GM19438 (cell line): ENCODE data around the gene KRT78.
"Not testable (repeated sequence)": the region's sequence is repeated elsewhere in the genome, so short reads cannot be mapped to it uniquely, and the experiment has no call there.

Experiments
- ATAC-seq: cut with Tn5 transposase; IDR thresholded peaks from one replicate; pipeline ENCODE4 v1.9.1; 2021; ENCODE audit warnings: low read depth; ENCODE audit not compliant: unreplicated experiment

Gene KRT78

GRCh38 chr12:52872644-52873389 is 24.0 kb upstream of the KRT78 start:
- no peak for ATAC-seq

- ATAC-seq: no peak
These were observed 22.7 kb upstream of the KRT78 start for GRCh38 chr12:52871291-52872039.

DNA sequence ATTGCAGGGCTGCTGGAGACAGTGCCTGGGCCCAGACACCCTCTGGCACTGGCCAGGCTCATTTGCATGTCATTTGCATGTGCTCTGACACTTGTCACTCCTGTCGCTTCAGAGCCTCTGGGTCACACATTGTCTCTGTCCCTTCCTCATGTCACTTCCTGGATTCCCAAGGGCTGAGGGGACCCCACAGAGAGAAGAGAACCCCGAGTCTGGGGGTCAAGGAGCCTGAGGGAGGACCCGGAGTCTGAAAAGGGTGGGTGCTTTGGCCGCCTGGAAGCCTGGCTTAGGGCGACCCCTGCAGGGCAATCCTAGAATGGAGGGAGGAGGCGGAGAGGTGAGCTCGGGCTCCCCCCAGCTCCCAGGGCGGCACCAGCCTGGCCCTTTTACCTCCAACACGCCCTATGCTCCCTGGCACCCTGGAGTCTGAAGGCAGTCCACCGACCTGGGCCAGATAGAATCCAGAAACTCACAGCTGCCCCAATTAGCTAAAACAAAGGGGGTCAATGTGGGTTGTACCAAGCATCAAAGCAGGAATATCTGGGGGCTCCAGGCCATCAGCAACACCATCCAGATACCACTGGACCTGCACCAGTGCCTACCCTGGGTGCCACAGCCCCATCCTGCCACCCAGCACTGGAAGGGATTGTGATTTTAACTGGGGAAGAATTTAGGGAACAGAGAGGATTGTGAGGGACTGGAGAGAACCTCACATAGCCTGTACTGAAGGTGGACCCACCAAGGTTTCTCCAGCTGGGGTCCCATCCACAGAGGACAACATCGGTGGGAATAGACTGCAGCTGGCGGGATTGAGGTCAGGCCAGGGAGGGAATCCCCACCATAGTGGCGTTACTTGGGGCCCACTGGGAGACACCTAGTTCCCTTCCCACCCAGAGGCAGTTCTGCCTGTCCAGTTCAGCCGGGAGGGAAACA is 21.8 kb upstream of the KRT78 start:
- ATAC-seq: peak; percentile 49

DNA sequence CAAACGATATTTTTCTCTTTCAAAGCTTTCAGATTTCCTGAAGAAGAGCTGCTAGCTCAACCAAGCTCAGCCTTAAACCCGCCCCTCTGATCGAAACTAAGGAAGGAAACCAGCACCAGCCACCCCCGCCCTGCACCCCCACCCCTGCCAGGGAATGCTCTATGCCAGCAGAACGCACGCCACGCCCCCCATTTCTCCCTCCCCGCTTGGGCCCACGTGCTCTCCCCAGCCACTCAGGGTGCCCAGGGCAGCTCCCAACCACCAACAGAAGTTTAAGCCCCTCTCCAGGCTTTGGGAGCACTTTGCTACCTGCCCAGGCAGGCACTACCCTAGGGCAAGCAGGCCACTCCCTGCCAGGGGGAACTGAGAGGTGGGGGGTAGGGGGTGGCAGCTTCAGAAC is 18.8 kb upstream of the KRT78 start:
- no peak for ATAC-seq

GRCh38 chr12:52867152-52867551 is 18.4 kb upstream of the KRT78 start:
- ATAC-seq: no peak

DNA sequence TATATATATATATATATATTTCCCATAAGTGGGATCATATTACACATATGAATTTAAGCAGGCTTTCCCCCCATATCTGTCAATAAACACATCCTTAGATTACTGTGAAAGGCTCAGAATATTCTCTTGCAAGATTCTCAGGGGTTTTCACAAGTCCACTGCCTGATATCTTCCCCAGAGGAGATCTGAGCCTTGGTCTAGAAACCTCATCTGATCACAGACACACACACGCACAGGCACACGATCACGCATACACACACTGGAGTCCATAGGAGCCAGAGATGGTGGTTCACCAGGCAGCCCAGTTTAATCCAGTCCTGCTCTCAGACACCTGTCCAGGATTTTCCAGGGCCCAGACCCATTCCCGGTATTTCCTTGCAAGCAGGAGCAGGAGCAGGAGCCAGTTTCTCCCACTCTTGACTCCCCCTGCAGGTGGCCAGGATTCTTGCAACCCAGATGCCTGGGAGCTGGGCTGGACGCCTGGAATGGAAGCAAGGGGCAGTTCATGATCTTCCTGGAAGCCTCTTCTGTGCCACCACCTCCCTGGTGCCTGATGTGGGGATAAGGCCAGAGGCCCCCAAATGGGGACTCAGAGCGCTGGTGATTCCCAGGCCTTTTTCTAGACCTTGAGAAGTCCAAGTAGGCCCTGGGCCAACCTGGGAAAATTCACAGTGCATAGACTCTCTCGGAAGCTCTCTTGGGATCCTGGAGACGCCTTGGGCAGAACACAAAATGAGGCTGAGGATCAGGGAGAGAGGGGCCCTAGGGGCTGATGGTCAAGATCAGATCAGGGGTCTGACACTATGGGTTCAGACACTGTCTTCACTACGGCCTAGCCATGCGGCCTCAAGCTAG is 16.5 kb upstream of the KRT78 start:
- no peak for ATAC-seq

GRCh38 chr12:52862023-52862422 is 13.2 kb upstream of the KRT78 start:
- no peak for ATAC-seq

- ATAC-seq: no peak
These were observed 12.7 kb upstream of the KRT78 start for GRCh38 chr12:52861511-52861910.

- ATAC-seq: no peak
These were observed 11.5 kb upstream of the KRT78 start for GRCh38 chr12:52860102-52860823.

DNA sequence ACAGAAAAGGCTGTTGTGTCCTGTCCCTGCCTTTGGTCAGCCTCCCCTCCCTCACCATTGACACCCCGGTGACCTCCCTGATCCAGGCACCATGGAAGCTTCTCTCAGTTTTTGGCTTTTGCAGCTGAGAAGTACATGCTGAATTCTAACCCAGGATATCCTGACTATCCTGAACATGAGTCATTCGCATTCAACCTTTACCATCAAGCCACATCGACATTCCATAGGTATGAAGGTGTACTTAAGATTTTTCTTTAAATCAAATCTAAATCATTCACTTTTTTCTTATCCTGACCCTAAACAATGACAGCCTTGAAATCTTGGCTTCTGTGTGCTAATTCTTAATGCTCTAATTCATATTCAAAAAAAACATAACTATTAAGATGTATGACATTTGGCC is 8.7 kb upstream of the KRT78 start:
- ATAC-seq: no peak

DNA sequence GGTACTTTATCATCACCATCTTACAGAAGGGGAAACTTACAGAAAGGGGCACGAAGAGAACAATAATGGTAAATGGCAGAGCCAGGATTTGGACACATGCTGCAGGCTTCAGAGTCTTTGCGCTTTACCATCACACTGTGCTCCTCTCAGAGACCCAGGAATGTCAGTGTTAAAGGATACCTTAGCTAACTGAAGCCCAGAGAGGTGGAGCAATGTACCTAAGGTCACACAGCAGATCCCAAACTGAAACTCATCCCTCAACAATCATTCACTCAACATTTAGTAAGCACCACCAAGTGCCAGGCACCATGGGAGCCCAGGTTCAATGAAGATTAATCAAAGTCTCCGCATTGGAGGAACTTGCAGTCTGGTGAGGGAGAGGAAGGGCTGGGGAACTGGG is 8.0 kb upstream of the KRT78 start:
- ATAC-seq: no peak

DNA sequence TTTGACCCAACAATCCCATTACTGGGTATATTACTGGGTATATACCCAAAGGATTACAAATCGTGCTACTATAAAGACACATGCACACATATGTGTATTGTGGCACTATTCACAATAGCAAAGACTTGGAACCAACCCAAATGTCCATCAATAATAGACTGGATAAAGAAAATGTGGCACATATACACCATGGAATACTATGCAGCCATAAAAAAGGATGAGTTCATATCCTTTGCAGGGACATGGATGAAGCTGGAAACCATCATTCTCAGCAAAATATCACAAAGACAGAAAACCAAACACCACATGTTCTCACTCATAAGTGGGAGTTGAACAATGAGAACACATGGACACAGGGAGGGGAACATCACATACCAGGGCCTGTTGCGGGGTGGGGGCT is 7.3 kb upstream of the KRT78 start:
- not testable (repeated sequence) for ATAC-seq

DNA sequence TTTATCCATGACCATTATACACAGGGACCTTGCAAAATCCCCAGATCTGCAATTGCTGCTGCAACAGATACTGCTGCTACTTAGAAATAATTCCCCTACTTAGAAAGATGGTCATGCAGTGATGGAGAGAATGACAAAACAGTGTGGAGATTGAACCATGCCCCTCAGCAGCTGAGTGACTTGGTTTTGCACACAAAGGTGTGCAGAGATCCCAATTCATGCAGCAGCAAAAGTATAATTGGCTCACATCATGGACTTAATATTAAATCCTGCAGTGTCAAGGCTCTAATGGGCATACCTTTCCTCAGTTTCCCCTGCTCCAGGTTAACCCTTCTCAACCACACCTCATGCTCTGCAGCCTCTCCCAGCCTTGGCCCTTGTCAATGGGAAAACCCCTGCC is 3.0 kb upstream of the KRT78 start:
- ATAC-seq: no peak

DNA sequence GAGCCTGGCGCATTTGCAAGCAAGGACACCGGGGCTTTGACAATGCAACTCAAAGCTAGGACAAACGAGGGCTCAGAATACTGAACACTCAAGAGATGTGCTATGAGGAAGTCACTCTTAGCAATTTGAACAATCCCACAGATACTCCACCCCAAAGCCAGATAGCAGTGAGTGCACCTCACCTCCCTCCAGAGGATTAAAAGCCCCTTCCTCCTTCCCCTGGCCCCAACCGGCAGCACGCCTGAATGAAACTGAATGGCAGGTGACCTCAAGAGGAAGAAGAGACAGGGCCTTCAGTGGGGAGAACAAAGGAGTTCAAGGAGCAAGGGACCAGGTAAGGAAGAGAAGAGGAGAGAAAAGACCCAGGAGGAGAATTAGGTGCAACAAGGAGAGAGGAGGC is 1.9 kb upstream of the KRT78 start:
- no peak for ATAC-seq

- no peak for ATAC-seq
These were observed 717 bp upstream of the KRT78 start for GRCh38 chr12:52849511-52849910.

DNA sequence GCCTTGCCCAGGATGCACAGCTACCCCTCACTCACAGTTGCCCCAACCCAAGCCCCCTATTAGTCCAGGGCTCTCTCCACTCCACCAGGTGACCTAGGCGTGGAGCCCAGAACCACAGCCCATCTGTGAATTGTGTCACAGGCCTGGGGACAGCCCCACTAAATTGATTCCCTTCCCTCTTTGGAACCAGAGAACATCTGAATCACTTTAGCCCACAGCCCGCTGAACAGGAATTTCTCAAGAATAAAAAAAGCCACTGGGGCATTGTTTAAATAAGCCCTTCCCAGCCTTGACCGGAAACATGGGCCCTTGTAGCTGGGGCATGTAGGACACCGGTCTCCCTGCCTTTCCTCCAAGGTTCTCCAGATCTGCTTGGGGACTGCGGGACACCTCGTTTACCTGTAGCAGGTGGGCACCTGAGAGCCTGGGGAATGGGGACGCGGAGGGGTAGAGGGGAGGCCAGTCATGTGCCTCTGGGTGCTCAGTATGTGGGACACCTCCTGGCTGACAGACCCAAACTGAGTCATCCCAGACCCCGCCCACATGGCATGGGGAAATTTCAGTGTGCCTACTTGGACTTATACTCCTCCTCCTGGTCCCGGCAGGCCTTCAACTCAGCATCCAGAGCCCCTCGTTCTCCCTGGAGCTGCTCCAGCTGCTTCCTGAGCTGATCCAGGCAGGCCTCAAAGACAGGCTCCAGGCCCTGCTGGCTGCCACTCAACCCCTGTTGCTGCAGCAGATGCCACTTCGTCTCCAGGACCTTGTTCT is 1.3 kb downstream of the KRT78 start:
- ATAC-seq: no peak

DNA sequence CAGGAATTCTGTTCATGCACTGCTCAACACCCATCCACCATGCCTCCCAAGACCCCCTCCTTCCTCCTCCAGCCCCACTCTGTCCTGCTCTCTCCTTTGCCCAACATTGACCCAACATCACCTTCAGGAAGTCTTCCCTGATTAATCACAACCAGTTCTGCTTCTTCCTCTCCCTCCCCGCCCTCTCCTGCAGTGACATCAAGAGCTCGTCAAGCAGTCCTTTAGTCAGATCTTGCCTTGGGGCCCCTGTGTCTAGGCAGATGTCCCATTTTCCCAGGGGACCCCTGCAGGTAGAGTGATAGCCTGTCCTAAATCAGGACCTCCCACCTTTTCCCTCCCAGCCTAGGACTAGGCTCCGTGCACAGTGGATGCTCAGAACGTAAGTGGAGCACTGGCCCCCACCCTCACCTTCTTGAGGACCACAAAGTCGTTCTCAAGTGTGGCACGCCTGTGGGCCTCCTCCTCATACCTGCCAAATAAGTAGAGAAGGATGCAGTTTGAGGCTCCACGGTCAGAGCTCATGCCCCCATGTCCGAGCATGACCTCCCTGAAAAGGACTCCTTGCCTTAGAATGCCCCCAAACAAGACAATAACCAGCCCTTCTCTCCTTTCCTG is 2.3 kb downstream of the KRT78 start:
- no peak for ATAC-seq

DNA sequence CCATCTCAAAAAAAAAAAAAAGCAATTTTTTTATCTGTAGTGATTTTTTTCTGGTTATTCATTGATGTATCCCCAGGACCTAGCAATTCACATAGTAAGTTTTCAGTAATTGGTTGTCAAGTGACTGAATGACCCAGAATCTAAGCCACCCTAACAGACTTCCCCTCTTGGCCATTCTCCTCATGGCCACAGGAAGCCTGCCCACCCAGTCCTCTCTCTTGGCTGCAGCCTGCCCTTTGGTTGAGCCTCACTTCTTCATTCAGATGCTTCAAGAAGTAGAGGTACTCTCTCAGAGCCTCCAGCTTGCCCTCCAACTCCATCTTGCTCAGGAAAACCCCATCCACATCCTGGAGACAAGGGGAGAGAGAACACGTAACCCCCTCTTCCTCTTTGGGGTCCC is 2.8 kb downstream of the KRT78 start:
- no peak for ATAC-seq
